ENCODE results near the gene SEC61A2.

The SEC61A2 gene

DNA sequence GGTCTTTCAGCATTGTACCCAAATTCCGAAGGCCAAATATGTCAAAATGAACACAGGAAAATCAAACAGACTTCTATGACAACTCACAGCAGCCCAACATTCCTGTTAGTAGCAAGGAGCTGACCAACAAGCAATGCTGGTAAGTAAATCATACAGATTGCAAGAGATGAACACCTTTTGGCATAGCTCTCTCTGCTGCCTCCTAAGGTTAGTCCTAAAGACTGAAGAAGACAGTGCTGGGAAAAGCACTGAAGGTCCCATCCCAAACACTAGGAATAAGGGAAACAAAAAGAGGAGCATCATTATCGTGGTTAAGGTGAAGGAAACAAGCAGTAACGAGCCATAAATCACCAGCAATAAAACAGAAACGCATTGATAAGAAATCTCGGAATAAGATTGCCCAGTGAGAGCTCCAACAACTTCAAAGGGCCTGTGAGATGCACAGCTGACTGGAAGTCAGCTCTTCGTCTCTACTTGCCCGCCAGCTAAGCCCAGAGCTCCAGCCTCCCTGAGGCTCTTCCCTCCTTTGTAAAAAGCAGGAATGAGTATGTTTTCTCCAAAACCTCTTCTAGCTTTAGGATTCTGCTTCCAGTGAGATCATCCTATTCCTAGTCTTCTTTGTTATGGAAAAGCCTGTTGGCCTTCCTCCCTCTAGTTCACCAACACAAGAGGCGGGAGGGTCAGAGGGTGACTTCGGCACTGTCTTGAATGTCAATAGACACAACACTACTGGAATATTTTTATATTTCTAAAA lies 50.9 kb downstream of the SEC61A2 start:
- H3K27me3 ChIP-seq (ENCODE audit: control insufficient read depth, insufficient read depth, low read length, poor library complexity, severe bottlenecking): no peaks in the 10 kb centered on the region
- WGBS, 2 experiments: 58 to 61% methylated on average over 9 of the region's 9 CpGs
- H3K9me3 ChIP-seq (ENCODE audit: control insufficient read depth, low read length): no peaks in the 10 kb centered on the region

DNA sequence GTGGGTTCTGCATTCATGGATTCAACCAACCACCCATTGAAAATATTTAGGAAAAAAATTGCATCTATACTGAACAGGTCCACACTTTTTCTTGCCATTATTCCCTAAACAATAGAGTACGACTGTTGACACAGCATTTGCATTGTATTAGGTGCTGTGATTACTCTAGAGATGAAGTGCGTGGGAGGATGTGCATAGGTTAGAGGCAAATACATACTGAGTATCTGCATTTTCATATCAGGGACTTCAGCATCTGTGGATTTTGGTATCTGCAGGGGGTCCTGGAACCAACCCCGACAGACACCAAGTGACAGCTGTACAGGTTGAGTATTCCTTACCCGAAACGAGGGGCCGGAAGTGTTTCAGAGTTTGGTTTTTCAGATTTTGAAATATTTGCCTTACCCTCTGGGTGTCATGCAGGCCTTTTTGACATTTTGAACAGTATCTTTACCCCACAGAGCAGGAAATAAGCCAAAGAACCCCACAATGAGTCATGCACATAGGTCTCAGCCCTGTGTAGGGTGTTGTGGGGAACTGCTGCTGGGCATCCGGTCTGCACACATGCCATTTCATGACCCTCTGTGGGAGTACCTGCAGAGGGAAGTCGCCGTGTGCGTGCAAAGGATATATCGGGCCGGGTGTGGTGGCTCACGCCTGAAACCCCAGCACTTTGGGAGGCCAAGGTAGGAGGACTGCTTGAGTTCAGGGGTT lies 51.7 kb downstream of the SEC61A2 start:
- Histone ChIP-seq H3K27me3 (ENCODE audit: control insufficient read depth, insufficient read depth, low read length, poor library complexity, severe bottlenecking) (no peaks in the 10 kb centered on the region), H3K36me3 (ENCODE audit: control insufficient read depth, insufficient read depth, low read length) (peaks cover 14% of the 10 kb centered on the region)

More for the DNA sequence above, 50.9 kb downstream of the SEC61A2 start:
- Histone ChIP-seq H3K4me1 (ENCODE audit: control insufficient read depth, insufficient read depth, low read length) (peaks cover 5% of the 10 kb centered on the region), H3K36me3 (ENCODE audit: control insufficient read depth, insufficient read depth, low read length) (peaks cover 11% of the 10 kb centered on the region), H3K27ac (ENCODE audit: insufficient read depth, low read depth, low read length, poor library complexity, severe bottlenecking) (no peak overlapping the region), H3K4me3 (ENCODE audit: insufficient read depth, low read depth, low read length) (no peak overlapping the region)

DNA sequence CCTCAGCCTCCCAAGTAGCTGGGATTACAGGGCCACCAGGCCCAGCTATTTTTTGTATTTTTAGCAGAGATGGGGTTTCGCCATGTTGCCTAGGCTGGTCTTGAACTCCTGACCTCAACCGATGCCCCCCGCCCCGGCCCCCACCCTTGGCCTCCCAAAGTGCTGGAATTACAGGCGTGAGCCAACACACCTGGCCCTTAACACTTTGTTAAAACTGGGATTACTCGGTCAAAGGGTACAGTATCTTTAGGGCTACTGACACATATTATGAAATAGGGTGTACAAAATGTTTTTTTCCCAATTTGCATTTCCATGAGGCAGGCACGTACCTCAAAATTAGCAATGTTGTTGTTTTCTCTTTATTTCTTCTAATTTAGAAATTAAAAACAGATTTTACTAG lies 54.7 kb downstream of the SEC61A2 start:
- Histone ChIP-seq H3K4me3 (ENCODE audit: insufficient read depth, low read depth, low read length) (no peak overlapping the region), H3K4me1 (ENCODE audit: control insufficient read depth, insufficient read depth, low read length) (peaks cover 5% of the 10 kb centered on the region), H3K36me3 (ENCODE audit: control insufficient read depth, insufficient read depth, low read length) (peaks cover 9% of the 10 kb centered on the region), H3K9me3 (ENCODE audit: control insufficient read depth, low read length) (no peaks in the 10 kb centered on the region), H3K27ac (ENCODE audit: insufficient read depth, low read depth, low read length, poor library complexity, severe bottlenecking) (no peak overlapping the region), H3K27me3 (ENCODE audit: control insufficient read depth, insufficient read depth, low read length, poor library complexity, severe bottlenecking) (no peaks in the 10 kb centered on the region)
- WGBS, 2 experiments: 90 to 94% methylated on average over 6 of the region's 7 CpGs

More for the DNA sequence above, 51.7 kb downstream of the SEC61A2 start:
- no peak overlapping the region for H3K27ac ChIP-seq (ENCODE audit: insufficient read depth, low read depth, low read length, poor library complexity, severe bottlenecking)
- H3K4me1 ChIP-seq (ENCODE audit: control insufficient read depth, insufficient read depth, low read length): peaks cover 5% of the 10 kb centered on the region
- no peak overlapping the region for H3K4me3 ChIP-seq (ENCODE audit: insufficient read depth, low read depth, low read length)
- 94 to 95% methylated on average over 13 of the region's 13 CpGs for WGBS, 2 experiments
- H3K9me3 ChIP-seq (ENCODE audit: control insufficient read depth, low read length): no peaks in the 10 kb centered on the region

DNA sequence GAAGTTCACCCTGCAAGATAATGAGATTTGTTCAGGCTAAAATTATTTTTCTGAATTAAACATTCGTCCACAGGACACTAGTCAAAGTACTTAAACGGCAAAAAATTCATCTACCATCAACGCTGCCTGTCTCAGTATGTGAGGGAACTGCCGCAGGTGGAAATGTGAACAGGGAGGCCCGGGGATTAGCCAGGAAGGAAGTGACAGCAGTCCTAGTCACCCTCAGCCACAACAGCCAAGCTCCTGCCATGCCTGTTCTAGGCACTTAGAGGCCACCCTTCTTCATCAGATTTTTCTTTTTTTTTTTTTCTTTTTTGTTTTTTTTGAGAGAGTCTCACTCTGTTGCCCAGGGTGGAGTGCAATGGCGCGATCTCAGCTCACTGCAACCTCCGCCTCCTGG lies 56.8 kb downstream of the SEC61A2 start:
- Histone ChIP-seq H3K27ac (ENCODE audit: insufficient read depth, low read depth, low read length, poor library complexity, severe bottlenecking) (no peak overlapping the region), H3K4me1 (ENCODE audit: control insufficient read depth, insufficient read depth, low read length) (no peaks in the 10 kb centered on the region), H3K4me3 (ENCODE audit: insufficient read depth, low read depth, low read length) (no peak overlapping the region), H3K36me3 (ENCODE audit: control insufficient read depth, insufficient read depth, low read length) (peaks cover 9% of the 10 kb centered on the region), H3K9me3 (ENCODE audit: control insufficient read depth, low read length) (no peaks in the 10 kb centered on the region), H3K27me3 (ENCODE audit: control insufficient read depth, insufficient read depth, low read length, poor library complexity, severe bottlenecking) (no peaks in the 10 kb centered on the region)
- WGBS, 2 experiments: 93 to 95% methylated on average over 8 of the region's 8 CpGs

- Histone ChIP-seq H3K27me3 (ENCODE audit: control insufficient read depth, insufficient read depth, low read length, poor library complexity, severe bottlenecking) (no peaks in the 10 kb centered on the region), H3K27ac (ENCODE audit: insufficient read depth, low read depth, low read length, poor library complexity, severe bottlenecking) (no peak overlapping the region), H3K9me3 (ENCODE audit: control insufficient read depth, low read length) (no peaks in the 10 kb centered on the region), H3K36me3 (ENCODE audit: control insufficient read depth, insufficient read depth, low read length) (peaks cover 9% of the 10 kb centered on the region), H3K4me1 (ENCODE audit: control insufficient read depth, insufficient read depth, low read length) (no peaks in the 10 kb centered on the region), H3K4me3 (ENCODE audit: insufficient read depth, low read depth, low read length) (no peak overlapping the region)
- 96 to 97% methylated on average over 3 of the region's 5 CpGs for WGBS, 2 experiments
These were observed 57.9 kb downstream of the SEC61A2 start for GRCh38 chr10:12187321-12187905.

DNA sequence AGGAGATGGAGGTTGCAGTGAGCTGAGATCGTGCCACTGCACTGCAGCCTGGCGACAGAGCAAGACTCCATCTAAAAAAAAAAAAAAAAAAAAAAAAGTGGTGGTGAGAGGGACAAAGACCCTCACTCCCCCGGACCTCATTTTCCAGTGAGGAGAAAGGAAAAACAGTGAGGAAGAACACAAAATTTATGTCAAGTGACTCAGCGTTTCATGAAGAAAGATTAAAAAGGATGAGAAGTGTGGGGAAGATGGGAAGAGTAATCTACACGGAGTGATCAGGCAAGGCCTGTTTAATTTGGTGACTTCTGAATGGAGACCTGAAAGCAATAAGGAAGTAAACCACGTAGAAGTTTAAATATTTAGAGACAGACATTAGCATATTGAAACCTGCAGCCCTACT lies 59.2 kb downstream of the SEC61A2 start:
- no peak overlapping the region for H3K4me3 ChIP-seq (ENCODE audit: insufficient read depth, low read depth, low read length)
- H3K4me1 ChIP-seq (ENCODE audit: control insufficient read depth, insufficient read depth, low read length): peaks cover 1% of the 10 kb centered on the region
- H3K9me3 ChIP-seq (ENCODE audit: control insufficient read depth, low read length): no peaks in the 10 kb centered on the region
- 92 to 95% methylated on average over 5 to 6 of the region's 6 CpGs for WGBS, 2 experiments
- H3K36me3 ChIP-seq (ENCODE audit: control insufficient read depth, insufficient read depth, low read length): peaks cover 9% of the 10 kb centered on the region
- H3K27ac ChIP-seq (ENCODE audit: insufficient read depth, low read depth, low read length, poor library complexity, severe bottlenecking): no peak overlapping the region
- no peaks in the 10 kb centered on the region for H3K27me3 ChIP-seq (ENCODE audit: control insufficient read depth, insufficient read depth, low read length, poor library complexity, severe bottlenecking)

GRCh38 chr10:12189426-12189825 lies 59.9 kb downstream of the SEC61A2 start:
- Histone ChIP-seq H3K9me3 (ENCODE audit: control insufficient read depth, low read length) (no peaks in the 10 kb centered on the region), H3K4me1 (ENCODE audit: control insufficient read depth, insufficient read depth, low read length) (peaks cover 8% of the 10 kb centered on the region), H3K27me3 (ENCODE audit: control insufficient read depth, insufficient read depth, low read length, poor library complexity, severe bottlenecking) (no peaks in the 10 kb centered on the region), H3K4me3 (ENCODE audit: insufficient read depth, low read depth, low read length) (no peak overlapping the region), H3K36me3 (ENCODE audit: control insufficient read depth, insufficient read depth, low read length) (peaks cover 9% of the 10 kb centered on the region), H3K27ac (ENCODE audit: insufficient read depth, low read depth, low read length, poor library complexity, severe bottlenecking) (no peak overlapping the region)
- WGBS, 2 experiments: 96% methylated on average over 10 of the region's 10 CpGs

DNA sequence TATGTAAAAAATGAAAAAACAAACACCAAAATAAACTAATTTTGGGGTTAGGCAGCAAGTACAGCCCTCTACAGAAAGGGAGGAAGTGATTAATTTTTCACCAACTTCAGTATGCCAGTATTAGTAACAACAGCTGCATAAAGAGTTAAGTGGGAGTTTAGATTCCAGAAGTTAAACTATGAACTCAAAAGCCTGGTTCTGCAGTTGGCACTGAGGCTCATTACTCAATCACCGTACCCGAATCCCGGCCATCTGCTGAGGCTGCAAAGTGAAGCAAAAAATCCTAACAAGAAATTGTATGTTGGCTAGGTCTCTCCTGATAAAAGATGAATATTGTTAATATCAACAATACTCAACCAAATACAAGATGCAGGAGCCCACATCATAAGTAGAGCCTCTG lies 62.2 kb downstream of the SEC61A2 start:
- WGBS, 2 experiments: 97 to 100% methylated on average over 3 of the region's 3 CpGs
- H3K4me1 ChIP-seq (ENCODE audit: control insufficient read depth, insufficient read depth, low read length): peaks cover 12% of the 10 kb centered on the region
- H3K27ac ChIP-seq (ENCODE audit: insufficient read depth, low read depth, low read length, poor library complexity, severe bottlenecking): no peak overlapping the region
- H3K27me3 ChIP-seq (ENCODE audit: control insufficient read depth, insufficient read depth, low read length, poor library complexity, severe bottlenecking): no peaks in the 10 kb centered on the region
- H3K9me3 ChIP-seq (ENCODE audit: control insufficient read depth, low read length): no peaks in the 10 kb centered on the region
- no peaks in the 10 kb centered on the region for H3K36me3 ChIP-seq (ENCODE audit: control insufficient read depth, insufficient read depth, low read length)
- no peak overlapping the region for H3K4me3 ChIP-seq (ENCODE audit: insufficient read depth, low read depth, low read length)

GRCh38 chr10:12193193-12193592 lies 63.7 kb downstream of the SEC61A2 start:
- Histone ChIP-seq H3K27ac (ENCODE audit: insufficient read depth, low read depth, low read length, poor library complexity, severe bottlenecking) (no peak overlapping the region), H3K36me3 (ENCODE audit: control insufficient read depth, insufficient read depth, low read length) (no peaks in the 10 kb centered on the region), H3K4me3 (ENCODE audit: insufficient read depth, low read depth, low read length) (no peak overlapping the region), H3K9me3 (ENCODE audit: control insufficient read depth, low read length) (no peaks in the 10 kb centered on the region), H3K27me3 (ENCODE audit: control insufficient read depth, insufficient read depth, low read length, poor library complexity, severe bottlenecking) (no peaks in the 10 kb centered on the region), H3K4me1 (ENCODE audit: control insufficient read depth, insufficient read depth, low read length) (peaks cover 17% of the 10 kb centered on the region)
- 96% methylated on average over 5 of the region's 5 CpGs for WGBS, 2 experiments

- H3K4me1 ChIP-seq (ENCODE audit: control insufficient read depth, insufficient read depth, low read length): peaks cover 17% of the 10 kb centered on the region
- 6% methylated on average over 27 of the region's 27 CpGs for WGBS, 2 experiments
- no peak overlapping the region for H3K27ac ChIP-seq (ENCODE audit: insufficient read depth, low read depth, low read length, poor library complexity, severe bottlenecking)
- H3K27me3 ChIP-seq (ENCODE audit: control insufficient read depth, insufficient read depth, low read length, poor library complexity, severe bottlenecking): no peaks in the 10 kb centered on the region
- no peaks in the 10 kb centered on the region for H3K9me3 ChIP-seq (ENCODE audit: control insufficient read depth, low read length)
- H3K4me3 ChIP-seq (ENCODE audit: insufficient read depth, low read depth, low read length): peak overlapping the region; percentile 88
- H3K36me3 ChIP-seq (ENCODE audit: control insufficient read depth, insufficient read depth, low read length): peaks cover 10% of the 10 kb centered on the region
These were observed 65.3 kb downstream of the SEC61A2 start for GRCh38 chr10:12194752-12195271.
